Omental fat pad (tissue), 4 donors: ENCODE measurements around the gene HDLBP. TPM values are rescaled to one million over a fixed set of nuclear protein-coding genes. Genes with fewer than 3 reads are reported as not detected.
A peak's percentile ranks its signal among the peaks of the same experiment; 100 is the strongest.

ENCODE experiments used
- ATAC-seq: fragments of 150-250 bp; one replicate; pipeline ENCODE4 v1.9.1; 2016; ENCODE audit warnings: mild to moderate bottlenecking, moderate library complexity; ENCODE audit not compliant: low FRiP score
- DNase-seq: peaks from one replicate; pipeline ENCODE4 v3.0.0-alpha.2; 2019; ENCODE audit warnings: low spot score
- CTCF ChIP-seq, 3 donors: fragments of 450-650 bp; IDR thresholded peaks; one replicate each; pipeline ENCODE4 v1.5.1; 2016 to 2017; ENCODE audit warnings: antibody characterized with exemption in 3 of 3, mild to moderate bottlenecking in 3 of 3, moderate library complexity in 2 of 3
- total RNA-seq, 4 donors: library from RNA; depleted of rRNA; stranded (reverse); fragments of >200 nt; gene quantifications; one replicate each; pipeline ENCODE4 v1.1.0, GENCODE V29; 2016

The HDLBP gene
- total RNA-seq, 4 donors from 2014 or later: 356 to 471 (median 416) TPM

- DNase-seq (no peak), ATAC-seq (no peak)
- TF ChIP-seq CTCF (IDR thresholded peaks at IDR 0.05): no peak
Measured at GRCh38 chr2:241203218-241204009, 112.1 kb downstream of the HDLBP start.

- DNase-seq (no peak), ATAC-seq (no peak)
- no peak for TF ChIP-seq CTCF (IDR thresholded peaks at IDR 0.05)
Measured at GRCh38 chr2:241202681-241203080, 112.8 kb downstream of the HDLBP start.

GRCh38 chr2:241202268-241202585, 113.2 kb downstream of the HDLBP start:
- no peak for ATAC-seq
- no peak for TF ChIP-seq CTCF (IDR thresholded peaks at IDR 0.05)
- DNase-seq: no peak

GRCh38 chr2:241201445-241202267, 113.8 kb downstream of the HDLBP start:
- TF ChIP-seq CTCF (IDR thresholded peaks at IDR 0.05): no peak
- ATAC-seq (no peak), DNase-seq (no peak)

- DNase-seq: no peak
- ATAC-seq: no peak
- TF ChIP-seq CTCF (IDR thresholded peaks at IDR 0.05): no peak
Measured at GRCh38 chr2:241200822-241201395, 114.6 kb downstream of the HDLBP start.

- DNase-seq: no peak
- TF ChIP-seq CTCF (IDR thresholded peaks at IDR 0.05): no peak
- peak; percentile 41 for ATAC-seq
Measured at GRCh38 chr2:241199897-241200821, 115.3 kb downstream of the HDLBP start.
